Fibroblast of lung (primary cell): Measurements from ENCODE around the gene PDLIM7. TPM values are rescaled to one million over a fixed set of nuclear protein-coding genes. Genes with fewer than 3 reads are reported as not detected.

ENCODE experiments used
- DNase-seq, 2 donors: peaks; one replicate each; pipeline versions ENCODE4 v3.0.0 to v3.0.0-alpha.2; 2010; ENCODE audit warnings: low read depth in 2 of 2
- H2AFZ ChIP-seq: 2 replicates; pipeline ENCODE4 v1.5.1; 2012; ENCODE audit warnings: low read length, control low read depth, inconsistent platforms
- H3K27ac ChIP-seq: 2 replicates; pipeline ENCODE4 v1.5.1; 2011; ENCODE audit warnings: low read length, control low read depth; ENCODE audit not compliant: insufficient read depth
- H3K27me3 ChIP-seq: 2 replicates; pipeline ENCODE4 v1.5.1; 2011; ENCODE audit warnings: mild to moderate bottlenecking, low read length; ENCODE audit not compliant: control insufficient read depth, insufficient read depth
- H3K36me3 ChIP-seq: 2 replicates; pipeline ENCODE4 v1.5.1; 2011; ENCODE audit warnings: low read length; ENCODE audit not compliant: control insufficient read depth, insufficient read depth
- H3K4me1 ChIP-seq: 2 replicates; pipeline ENCODE4 v1.5.1; 2011; ENCODE audit warnings: low read length; ENCODE audit not compliant: control insufficient read depth, insufficient read depth; ENCODE audit errors: extremely low read depth
- H3K4me2 ChIP-seq: 2 replicates; pipeline ENCODE4 v1.5.1; 2011; ENCODE audit warnings: low read length, control low read depth; ENCODE audit not compliant: insufficient read depth; ENCODE audit errors: extremely low read depth
- H3K4me3 ChIP-seq, 4 experiments: fragments of 200-600 bp in 1 of 4; sonication (generic) in 1 of 4; replicated peaks in 1 of 4; 2 replicates each; pipeline ENCODE4 v1.5.1; 2011 to 2016; ENCODE audit warnings: low read length in 4 of 4, low read depth in 3 of 4, mild to moderate bottlenecking in 3 of 4, control low read depth in 2 of 4, inconsistent platforms in 1 of 4, mixed read lengths in 1 of 4; ENCODE audit not compliant: insufficient read depth in 1 of 4; ENCODE audit errors: control extremely low read depth in 1 of 4
- H3K79me2 ChIP-seq: 2 replicates; pipeline ENCODE4 v1.5.1; 2012; ENCODE audit warnings: mild to moderate bottlenecking, low read length, inconsistent platforms; ENCODE audit not compliant: control insufficient read depth, insufficient read depth
- H3K9ac ChIP-seq: 2 replicates; pipeline ENCODE4 v1.5.1; 2011; ENCODE audit warnings: mild to moderate bottlenecking, low read length, control low read depth; ENCODE audit not compliant: insufficient read depth
- H3K9me3 ChIP-seq: 2 replicates; pipeline ENCODE4 v1.5.1; 2012; ENCODE audit warnings: low read depth, low read length; ENCODE audit not compliant: control insufficient read depth, insufficient read depth
- H4K20me1 ChIP-seq: 2 replicates; pipeline ENCODE4 v1.5.1; 2011; ENCODE audit warnings: low read length; ENCODE audit not compliant: control insufficient read depth, insufficient read depth; ENCODE audit errors: extremely low read depth
- EZH2 ChIP-seq: IDR thresholded peaks from 2 replicates; pipeline ENCODE4 v1.5.1; 2012; ENCODE audit warnings: low read length, control low read depth, mild to moderate bottlenecking; ENCODE audit errors: missing control alignments
- polyA plus RNA-seq, 2 donors: library from polyadenylated mRNA; depleted of rRNA in 1 of 2; stranded (reverse) in 1 of 2; unstranded in 1 of 2; fragments of >200 nt; gene quantifications; 2 replicates each; pipeline ENCODE4 v1.2.1, GENCODE V29; 2011 to 2012; ENCODE audit warnings: missing spikeins in 1 of 2
- total RNA-seq: library from RNA; depleted of rRNA; stranded (reverse); fragments of >200 nt; gene quantifications from 2 replicates; pipeline ENCODE4 v1.2.1, GENCODE V29; 2014
- TF ChIP-seq, protein P1 (sequence below), 2 donors: IDR thresholded peaks in 1 of 2; conservative IDR thresholded peaks in 1 of 2; 1 replicate in 1 of 2; 2 replicates in 1 of 2; pipeline ENCODE4 v1.5.1; 2011 to 2012; ENCODE audit warnings: low read length in 2 of 2, control low read depth in 1 of 2, inconsistent platforms in 1 of 2, low read depth in 1 of 2, mild to moderate bottlenecking in 1 of 2

The PDLIM7 gene
- total and polyA plus RNA-seq, 2 donors (not counting 1 experiment from before 2014, with no cell fraction given) = 65.2 to 245 TPM

DNA sequence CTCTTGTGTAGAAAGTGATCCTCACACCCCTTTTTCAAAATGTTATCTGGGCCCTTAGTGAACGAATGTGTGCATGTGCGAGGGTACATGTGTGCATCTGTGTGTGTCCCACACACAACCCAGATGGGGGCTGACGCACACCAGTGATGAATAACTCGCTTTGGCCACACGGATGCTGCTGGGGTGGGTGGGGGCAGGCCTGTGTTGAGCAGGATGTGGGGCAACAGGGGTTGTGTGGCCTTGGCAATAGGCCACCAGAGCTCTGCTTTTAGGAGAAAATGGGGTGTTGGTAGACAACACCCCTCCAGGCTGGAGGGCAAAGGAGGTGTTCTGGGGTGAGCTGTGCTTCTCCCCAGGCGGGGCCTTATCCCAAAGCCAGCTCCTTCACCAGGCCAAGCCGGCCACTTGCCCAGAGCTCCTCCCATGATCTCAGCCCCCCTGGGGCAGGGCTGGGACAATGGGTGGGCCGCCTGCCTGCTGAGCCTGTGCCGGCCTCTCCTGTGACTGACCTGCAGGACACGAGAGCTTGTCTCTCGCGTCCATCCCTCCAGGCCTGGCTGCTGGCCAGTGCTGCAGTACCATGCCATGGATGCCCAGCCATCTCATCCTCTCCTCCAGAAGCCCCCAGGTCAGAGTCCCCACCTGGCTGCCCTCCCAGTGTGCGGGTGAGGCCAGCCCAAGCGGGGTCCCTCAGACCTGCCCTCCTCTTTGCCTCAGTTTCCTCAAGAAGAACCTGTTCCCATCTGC lies 25.6 kb downstream of the PDLIM7 start:
- Histone ChIP-seq H3K9me3 (no peaks in the 10 kb centered on the region), H3K27me3 (no peaks in the 10 kb centered on the region), H3K4me1 (peaks cover 44% of the 10 kb centered on the region), H3K4me2 (peak overlapping the region; percentile 97), H3K4me3 (peak overlapping the region; percentile 75 to 84 (median 82)), H3K9ac (peak overlapping the region; percentile 80), H3K79me2 (peaks cover 42% of the 10 kb centered on the region), H3K27ac (peak overlapping the region; percentile 82), H3K36me3 (peaks cover 26% of the 10 kb centered on the region), H4K20me1 (no peaks in the 10 kb centered on the region), H2AFZ (no peak overlapping the region)
- DNase-seq = peak; percentile 68 to 73
- TF ChIP-seq, protein P1, sequence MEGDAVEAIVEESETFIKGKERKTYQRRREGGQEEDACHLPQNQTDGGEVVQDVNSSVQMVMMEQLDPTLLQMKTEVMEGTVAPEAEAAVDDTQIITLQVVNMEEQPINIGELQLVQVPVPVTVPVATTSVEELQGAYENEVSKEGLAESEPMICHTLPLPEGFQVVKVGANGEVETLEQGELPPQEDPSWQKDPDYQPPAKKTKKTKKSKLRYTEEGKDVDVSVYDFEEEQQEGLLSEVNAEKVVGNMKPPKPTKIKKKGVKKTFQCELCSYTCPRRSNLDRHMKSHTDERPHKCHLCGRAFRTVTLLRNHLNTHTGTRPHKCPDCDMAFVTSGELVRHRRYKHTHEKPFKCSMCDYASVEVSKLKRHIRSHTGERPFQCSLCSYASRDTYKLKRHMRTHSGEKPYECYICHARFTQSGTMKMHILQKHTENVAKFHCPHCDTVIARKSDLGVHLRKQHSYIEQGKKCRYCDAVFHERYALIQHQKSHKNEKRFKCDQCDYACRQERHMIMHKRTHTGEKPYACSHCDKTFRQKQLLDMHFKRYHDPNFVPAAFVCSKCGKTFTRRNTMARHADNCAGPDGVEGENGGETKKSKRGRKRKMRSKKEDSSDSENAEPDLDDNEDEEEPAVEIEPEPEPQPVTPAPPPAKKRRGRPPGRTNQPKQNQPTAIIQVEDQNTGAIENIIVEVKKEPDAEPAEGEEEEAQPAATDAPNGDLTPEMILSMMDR (conservative IDR thresholded peaks at IDR 0.05 in 1 of 2, IDR thresholded peaks at IDR 0.05 in 1 of 2; ENCODE audit: low read depth in 1 of 2, low read length in 2 of 2) = no peak
- TF ChIP-seq EZH2 = no peak

DNA sequence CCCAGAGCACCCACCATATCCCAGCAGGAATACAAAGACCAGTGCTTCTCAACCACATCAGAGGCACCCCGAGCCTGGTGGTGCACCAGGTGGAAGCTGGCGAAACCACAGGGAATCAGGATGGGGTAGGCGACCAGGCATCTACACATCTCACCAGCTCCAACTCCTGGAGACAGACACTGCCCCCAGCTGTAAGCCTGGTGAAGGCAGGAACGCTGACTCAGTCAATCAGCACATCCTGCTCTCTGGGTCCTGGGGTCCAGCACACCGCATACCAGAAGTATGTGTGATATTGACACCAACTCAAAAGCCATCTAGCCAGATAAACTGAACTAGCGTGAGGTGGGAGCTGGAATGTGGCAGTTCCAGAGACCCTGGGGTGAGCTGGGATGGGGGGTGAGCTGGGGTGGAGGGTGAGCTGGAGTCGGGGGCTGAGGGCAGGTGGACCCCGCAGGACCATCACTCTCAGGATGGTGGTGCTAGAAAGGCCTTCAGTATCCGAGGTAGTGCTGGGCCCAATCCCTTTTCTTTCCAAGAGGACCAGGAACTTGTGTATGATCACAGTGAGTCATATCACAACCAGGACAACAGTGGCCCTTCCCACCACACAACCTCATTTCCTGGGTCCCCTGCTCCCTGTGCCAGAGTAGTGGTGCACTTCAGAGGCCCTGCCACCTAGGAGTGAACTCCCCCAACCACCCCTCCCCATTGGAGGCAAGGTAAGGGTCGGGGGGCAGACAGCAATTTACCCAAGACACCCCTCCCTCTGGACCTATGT lies 26.5 kb downstream of the PDLIM7 start:
- no peak for TF ChIP-seq EZH2
- TF ChIP-seq, protein P1 (conservative IDR thresholded peaks at IDR 0.05 in 1 of 2, IDR thresholded peaks at IDR 0.05 in 1 of 2; ENCODE audit: low read depth in 1 of 2, low read length in 2 of 2) = no peak
- Histone ChIP-seq H2AFZ (no peak overlapping the region), H3K79me2 (peaks cover 42% of the 10 kb centered on the region), H3K27me3 (no peaks in the 10 kb centered on the region), H3K9ac (no peak overlapping the region), H3K4me1 (peaks cover 39% of the 10 kb centered on the region), H3K9me3 (no peaks in the 10 kb centered on the region), H3K4me3 (peak overlapping the region; percentile 75 to 84 (median 82)), H4K20me1 (no peaks in the 10 kb centered on the region), H3K36me3 (peaks cover 32% of the 10 kb centered on the region), H3K27ac (peak overlapping the region; percentile 82), H3K4me2 (peak overlapping the region; percentile 97)
- peak in 1 of 2 donors; percentile 75 for DNase-seq
